ENCODE measurements around the gene ARPC3. TPM values are rescaled to one million over a fixed set of nuclear protein-coding genes. Genes with fewer than 3 reads are reported as not detected.

ARPC3 gene
- total RNA-seq, 4 donors from 2014 or later: 157 to 319 (median 257) TPM

- H3K4me3 ChIP-seq (ENCODE audit: low read depth, poor library complexity, severe bottlenecking): peak overlapping the region; percentile 70
- WGBS, 2 donors: 12 to 15% methylated on average over 21 of the region's 21 CpGs
- intact Hi-C loops (cut with DNase I; ENCODE audit: low total_unique reads): no loop called here
- TF ChIP-seq POLR2A (IDR thresholded peaks at IDR 0.05) (no peak), CTCF (IDR thresholded peaks at IDR 0.05) (no peak)
- peak; percentile 28 to 92 for DNase-seq (ENCODE audit: low spot score in 2 of 2)
These were observed 46.0 kb downstream of the ARPC3 start for GRCh38 chr12:110403976-110404682.

- intact Hi-C loops (cut with DNase I; ENCODE audit: low total_unique reads): no loop called here
- TF ChIP-seq CTCF (IDR thresholded peaks at IDR 0.05) (no peak), POLR2A (IDR thresholded peaks at IDR 0.05) (no peak)
- peak; percentile 88 to 97 for DNase-seq (ENCODE audit: low spot score in 2 of 2)
- 0 to 1% methylated on average over 62 of the region's 62 CpGs for WGBS, 2 donors
- peak within 1 kb of the TSS; percentile 70 for H3K4me3 ChIP-seq (ENCODE audit: low read depth, poor library complexity, severe bottlenecking)
These were observed 46.8 kb downstream of the ARPC3 start, which contains the start of gene ANAPC7 for GRCh38 chr12:110403146-110403975. TSS of gene ANAPC7 (minus strand) at chr12:110403708. CDS start at chr12:110403627, 81 bp downstream.

Other genes with a start within 250 kb of the ARPC3 start
- 100 to 1,000 TPM in 2 of 4 donors, 10 to 100 TPM in 2; 61.9 to 103 (median 86.1) TPM for gene ATP2A2, start 169.1 kb downstream of the ARPC3 start, total RNA-seq
- 10 to 100 TPM; 28.4 to 42.0 (median 37.3) TPM for gene ANAPC7, start 46.6 kb downstream of the ARPC3 start, total RNA-seq
- 10 to 100 TPM; 12.2 to 16.2 (median 14.5) TPM for gene GPN3, start 17.9 kb upstream of the ARPC3 start, total RNA-seq
- 1 to 10 TPM in 1 of 4 donors, under 1 TPM in 3; 0.30 to 1.9 (median 0.85) TPM for gene FAM216A, start 18.5 kb upstream of the ARPC3 start, total RNA-seq
- 10 to 100 TPM; 54.6 to 93.4 (median 61.9) TPM for gene VPS29, start 51.8 kb upstream of the ARPC3 start, total RNA-seq
- 1 to 10 TPM in 1 of 4 donors, under 1 TPM in 2, not detected in 1; 0.49 to 1.0 (median 0.63) TPM for gene RAD9B, start 52.0 kb upstream of the ARPC3 start, total RNA-seq
- gene PPTC7, start 133.0 kb upstream of the ARPC3 start, total RNA-seq: 10 to 100 TPM; 19.6 to 29.8 (median 26.0) TPM
- gene TCTN1, start 163.8 kb upstream of the ARPC3 start, total RNA-seq: 10 to 100 TPM; 18.6 to 44.8 (median 24.7) TPM
- 1 to 10 TPM; 2.2 to 3.5 (median 3.3) TPM for gene HVCN1, start 238.8 kb upstream of the ARPC3 start, total RNA-seq

Data from lower leg skin (tissue), 4 donors.